GM18873 (cell line): ENCODE results near the gene CAPN13.

Source experiments
- ATAC-seq: cut with Tn5 transposase; IDR thresholded peaks from one replicate; pipeline ENCODE4 v1.9.1; 2021; ENCODE audit warnings: mild to moderate bottlenecking, moderate library complexity, moderate number of reproducible peaks; ENCODE audit not compliant: unreplicated experiment, low FRiP score

Gene CAPN13

GRCh38 chr2:30807249-30807648 lies at the start of gene CAPN13:
Gene CAPN13, minus strand, starts transcription at chr2:30807446. Its CDS starts 20,121 bp downstream, at chr2:30787325.
- ATAC-seq: no peak

DNA sequence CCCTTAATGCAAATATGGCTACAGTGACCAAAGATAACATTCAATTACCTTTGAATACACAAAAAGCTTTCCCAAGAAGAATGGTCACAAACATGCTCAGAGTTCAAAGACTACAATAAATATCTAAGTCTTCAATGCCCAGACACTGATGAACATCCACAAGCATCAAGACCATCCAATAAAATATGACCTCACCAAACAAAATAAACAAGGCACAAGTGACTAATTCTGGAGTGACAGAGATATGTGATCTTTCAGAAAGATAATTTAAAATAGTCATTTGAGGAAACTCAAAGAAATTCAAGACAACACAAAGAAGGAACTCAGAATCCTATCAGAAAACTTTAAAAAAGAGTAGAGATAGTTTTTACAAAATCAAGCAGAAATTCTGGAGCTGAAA lies 40.6 kb upstream of the CAPN13 start:
- ATAC-seq: no peak

DNA sequence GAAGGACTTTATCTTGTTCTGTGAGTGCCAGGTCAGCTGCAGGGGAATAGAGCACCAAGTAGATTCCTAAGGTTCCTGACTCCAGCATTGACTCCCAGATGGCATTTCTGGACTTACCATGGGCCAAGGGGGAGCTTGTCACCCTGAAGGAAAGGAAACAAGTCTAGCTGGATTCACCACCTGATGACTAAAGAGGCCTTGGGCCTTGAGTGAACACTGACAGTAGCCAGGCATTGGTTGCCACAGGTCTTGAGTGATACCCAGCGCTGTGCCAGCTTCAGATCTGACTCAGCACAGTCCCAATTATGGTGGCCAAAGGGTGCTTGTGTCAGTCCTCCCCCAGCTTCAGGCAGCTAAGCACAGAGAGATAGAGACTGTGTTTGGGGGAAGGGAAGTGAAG lies 40.1 kb upstream of the CAPN13 start:
- no peak for ATAC-seq

DNA sequence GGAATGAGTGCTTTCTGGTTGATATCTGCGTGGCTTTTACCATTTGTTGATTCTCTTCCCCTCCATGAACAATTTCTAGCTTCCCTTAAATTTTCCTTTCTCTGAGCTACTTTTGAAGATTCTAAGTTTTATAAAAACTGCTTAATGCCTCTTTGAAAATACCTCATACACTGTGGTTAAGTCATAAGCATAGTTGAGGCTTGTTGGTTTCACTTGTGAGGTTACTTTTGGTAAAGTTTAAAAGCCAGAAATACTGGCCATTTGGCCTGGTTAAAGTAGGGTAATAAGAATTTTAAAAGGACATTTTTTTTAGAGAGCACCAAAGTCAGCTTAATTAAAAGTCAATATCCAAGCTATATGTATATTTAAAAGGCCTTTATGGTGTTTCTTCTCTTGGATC lies 21.3 kb upstream of the CAPN13 start:
- ATAC-seq: no peak

DNA sequence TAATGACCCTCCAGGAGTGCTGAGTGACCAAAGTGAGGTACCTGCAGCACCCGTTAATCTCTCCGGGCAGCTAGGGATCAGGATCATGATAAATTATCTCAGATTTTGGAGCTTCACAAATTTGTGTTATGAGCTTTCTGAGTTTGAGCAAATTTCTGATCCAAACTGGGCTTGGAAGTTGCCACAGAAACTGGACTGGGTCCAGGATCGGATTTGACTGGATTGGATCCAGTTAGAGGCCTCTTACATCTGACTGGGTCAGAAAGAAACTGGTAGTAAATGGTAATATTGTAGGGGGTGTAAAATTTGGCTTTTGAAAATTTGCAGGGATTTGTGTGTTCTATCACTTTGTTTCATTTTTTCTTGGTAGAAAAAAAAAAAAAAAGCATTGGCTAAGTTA lies 19.7 kb upstream of the CAPN13 start:
- no peak for ATAC-seq

GRCh38 chr2:30826481-30826880 lies 19.2 kb upstream of the CAPN13 start:
- ATAC-seq: no peak

GRCh38 chr2:30823452-30823851 lies 16.2 kb upstream of the CAPN13 start:
- no peak for ATAC-seq

DNA sequence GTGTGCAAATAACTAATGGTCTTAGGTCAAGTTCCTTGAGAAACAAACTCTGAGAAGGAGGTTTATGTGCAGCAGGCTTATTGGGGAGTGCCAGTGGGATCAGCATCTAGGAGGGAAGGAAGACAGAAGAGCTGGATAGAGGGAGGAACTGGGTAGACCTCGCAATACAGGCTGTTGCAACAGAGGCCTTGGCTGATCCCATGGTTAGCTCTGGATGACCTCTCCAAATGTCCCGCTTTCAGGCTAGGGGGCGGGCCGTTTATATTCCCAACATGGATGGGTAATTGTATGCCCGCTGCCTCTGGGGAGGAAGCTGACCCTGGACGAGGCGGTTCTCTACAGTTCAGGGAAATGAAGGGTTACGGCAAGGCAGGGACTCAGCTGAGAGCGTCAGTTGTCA lies 14.7 kb upstream of the CAPN13 start:
- no peak for ATAC-seq

DNA sequence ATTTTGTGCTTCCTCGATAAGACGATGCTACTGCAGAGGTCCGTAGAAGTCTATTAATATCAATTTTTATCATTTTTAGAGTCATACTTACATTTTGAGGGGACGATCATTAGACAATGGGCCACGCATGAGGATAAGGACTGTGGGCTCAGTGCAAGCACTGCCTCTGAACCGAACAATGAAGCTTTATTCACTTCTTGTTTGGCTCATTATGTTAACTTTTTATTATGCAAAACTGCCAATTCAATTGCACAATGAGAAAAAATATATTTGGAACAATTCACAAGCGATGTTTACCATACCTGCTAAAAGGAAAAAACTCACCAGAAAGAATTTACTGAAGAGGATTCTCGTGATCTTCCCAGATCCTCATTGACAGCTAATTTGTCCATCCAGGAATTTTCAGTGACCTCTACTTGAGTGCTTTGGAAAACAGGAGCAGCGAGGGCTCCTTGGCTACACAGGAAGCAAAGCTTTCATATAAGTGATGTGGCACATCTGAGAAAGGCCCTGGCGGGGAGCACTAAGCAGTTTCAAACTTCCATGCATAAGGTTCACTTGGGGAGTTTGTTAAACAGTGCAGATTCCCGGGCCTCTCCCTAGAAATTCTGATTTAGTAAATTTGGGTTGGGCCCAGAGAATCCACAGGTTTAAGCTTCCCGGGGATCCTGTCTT lies 13.3 kb upstream of the CAPN13 start:
- ATAC-seq: no peak

GRCh38 chr2:30809938-30810337 lies 2.7 kb upstream of the CAPN13 start:
- no peak for ATAC-seq

- ATAC-seq: no peak
These were observed 1.4 kb upstream of the CAPN13 start for GRCh38 chr2:30808695-30809094.

DNA sequence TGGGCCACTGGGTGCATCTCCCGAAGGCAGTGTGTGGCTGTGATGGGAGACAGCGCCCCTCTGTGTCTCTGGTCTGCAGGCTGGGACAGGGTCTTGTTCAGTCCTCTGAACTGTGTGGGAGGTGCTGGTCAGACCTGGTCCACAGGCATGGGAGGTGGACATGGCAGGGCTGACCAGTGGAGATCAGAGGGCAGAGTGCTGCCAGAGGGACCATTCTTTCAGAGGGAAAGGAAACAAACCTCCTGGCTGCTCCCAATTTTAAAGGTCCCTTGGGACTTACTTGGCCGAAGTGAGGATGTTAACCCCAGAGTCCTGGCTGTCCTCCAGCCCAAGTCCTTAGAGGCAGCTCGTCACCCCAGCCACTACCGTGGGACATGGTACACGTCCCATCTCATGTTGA lies 4.0 kb downstream of the CAPN13 start:
- ATAC-seq: no peak

- no peak for ATAC-seq
These were observed 4.6 kb downstream of the CAPN13 start for GRCh38 chr2:30802611-30803010.

DNA sequence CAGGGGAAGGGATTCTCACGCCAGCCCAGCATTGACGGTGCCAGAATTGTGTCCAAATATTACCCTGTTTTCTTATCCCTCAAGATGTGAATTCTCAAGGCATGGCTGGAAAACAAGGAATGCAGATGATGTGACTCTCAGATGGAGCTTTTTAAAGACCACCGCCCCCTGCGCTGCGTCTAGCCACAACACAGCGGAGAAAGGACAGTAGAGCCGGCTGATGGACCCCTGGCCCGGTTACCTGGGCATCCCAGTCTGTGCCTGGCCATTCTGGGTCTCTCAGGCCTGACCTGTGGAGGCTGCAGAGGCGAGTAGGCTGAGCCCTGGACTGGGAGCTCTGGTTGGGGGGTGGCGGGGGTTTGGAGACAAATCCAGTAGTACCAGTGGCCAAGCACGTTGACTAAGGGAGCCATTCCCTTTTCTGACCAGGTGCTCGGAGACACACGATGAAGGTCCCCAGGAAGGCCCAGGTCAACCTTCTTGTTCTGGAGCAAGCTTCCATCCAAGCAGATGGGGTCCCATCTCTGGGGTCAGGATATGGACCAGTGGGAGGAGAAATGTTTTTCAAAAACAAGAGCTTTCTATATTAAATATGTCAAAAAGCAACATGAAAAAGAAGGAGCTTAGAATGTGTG lies 5.3 kb downstream of the CAPN13 start:
- ATAC-seq: no peak

GRCh38 chr2:30800159-30800558 lies 7.1 kb downstream of the CAPN13 start:
- no peak for ATAC-seq

DNA sequence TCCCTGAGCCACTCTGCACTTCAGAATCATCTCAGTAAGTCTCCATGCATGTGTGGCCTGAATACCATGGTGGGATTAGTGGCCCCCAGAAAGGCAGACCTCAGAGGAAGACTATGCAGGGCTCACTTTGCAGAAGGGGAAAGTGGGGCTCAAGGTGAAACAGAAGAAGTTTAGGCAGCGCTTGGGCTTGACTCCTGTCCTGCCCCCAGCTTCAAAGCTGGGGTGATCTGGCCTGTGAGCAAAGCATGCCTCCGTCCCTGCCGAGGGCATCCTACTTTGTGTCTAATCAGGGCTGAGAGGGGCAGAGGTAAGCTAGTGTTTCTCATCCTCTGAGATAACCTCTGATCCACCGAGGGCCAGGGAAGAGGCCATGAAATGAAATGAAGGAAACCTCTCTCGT lies 7.9 kb downstream of the CAPN13 start:
- ATAC-seq: no peak

DNA sequence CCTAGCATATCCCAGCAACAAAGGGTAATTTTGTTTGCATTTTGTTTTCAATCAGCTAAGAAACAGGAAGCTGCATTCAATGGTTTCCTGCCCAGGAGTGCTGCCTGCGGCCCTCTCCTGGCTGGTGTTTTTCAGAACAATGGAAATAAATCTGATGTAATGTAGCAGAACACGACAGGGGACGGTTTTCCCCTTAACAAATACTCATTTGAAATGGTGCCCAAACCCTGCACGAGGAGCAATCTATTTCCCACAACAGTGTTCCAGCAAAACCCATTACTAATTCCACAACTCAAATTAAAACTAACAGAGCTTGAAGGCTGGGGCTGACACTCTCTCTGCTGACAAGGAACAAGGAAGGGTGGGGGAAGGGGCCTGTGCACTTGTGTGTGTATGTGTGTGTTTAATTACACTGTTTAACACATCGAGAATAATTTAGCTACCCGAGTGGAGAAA lies 8.7 kb downstream of the CAPN13 start:
- no peak for ATAC-seq

- ATAC-seq: no peak
These were observed 9.7 kb downstream of the CAPN13 start for GRCh38 chr2:30797381-30798015.

DNA sequence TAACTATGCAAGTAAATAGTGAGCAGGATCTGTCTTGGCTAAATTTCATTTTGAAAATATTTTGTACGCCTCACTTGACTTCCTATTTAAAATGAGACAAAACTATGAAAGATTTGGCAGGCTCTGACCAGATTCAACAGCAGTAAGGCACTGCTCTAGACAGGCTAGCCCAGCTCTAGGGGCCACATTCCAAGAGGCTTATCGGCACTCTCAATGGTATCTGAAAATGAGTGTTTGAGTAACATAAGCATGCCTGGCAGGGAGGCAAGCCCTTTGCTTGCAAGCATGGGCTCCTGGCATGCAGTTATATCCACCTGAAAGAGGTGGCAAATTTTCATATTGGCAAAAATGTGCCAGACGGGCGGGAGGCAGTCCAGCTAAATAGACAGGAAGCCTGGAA lies 10.5 kb downstream of the CAPN13 start:
- no peak for ATAC-seq

DNA sequence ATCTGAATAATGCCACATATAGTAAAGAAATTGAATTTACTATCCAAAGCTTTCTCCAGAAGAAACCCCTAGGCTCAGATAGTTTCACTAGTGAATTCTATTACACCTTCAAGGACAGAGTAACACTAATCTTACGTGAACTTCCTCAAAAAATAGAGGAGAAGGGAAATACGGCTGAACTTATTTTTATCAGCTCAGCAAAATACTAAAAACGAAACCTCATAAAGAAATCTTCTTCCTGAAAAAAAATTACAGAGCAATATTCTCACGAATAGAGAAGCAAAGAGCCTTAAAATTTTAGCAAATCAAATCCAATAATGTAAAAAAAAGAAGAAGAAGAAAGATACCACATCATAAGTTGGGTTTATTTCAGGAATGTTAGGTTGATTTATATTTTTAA lies 14.7 kb downstream of the CAPN13 start:
- ATAC-seq: no peak

GRCh38 chr2:30790879-30791278 lies 16.4 kb downstream of the CAPN13 start:
- no peak for ATAC-seq

DNA sequence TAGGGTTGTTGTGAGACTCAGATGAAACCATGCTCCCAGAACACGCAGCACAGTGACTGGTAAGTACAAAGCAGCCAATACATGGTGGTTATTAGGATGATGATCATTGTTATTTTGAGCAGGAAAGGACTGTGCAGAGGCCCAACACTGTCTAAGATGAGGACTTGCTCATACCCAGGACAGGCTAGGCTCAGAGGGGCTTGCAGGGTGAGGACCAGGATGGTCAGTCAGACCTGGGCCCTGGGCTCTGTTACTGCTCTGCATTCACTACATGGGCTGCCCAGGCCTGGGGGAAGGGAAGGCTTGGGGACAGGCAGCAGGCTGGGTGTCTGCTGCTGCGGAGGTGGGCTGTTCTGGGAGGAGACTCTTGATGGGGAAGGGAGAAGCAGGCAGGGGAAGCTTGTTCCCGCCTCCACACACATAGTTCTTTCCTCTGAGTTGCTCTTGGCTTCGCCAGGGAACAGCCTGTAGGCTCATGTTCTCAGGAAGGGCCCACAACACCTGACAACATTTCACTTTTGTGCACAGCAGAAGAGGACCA lies 17.5 kb downstream of the CAPN13 start:
- ATAC-seq: no peak
